Hematopoietic multipotent progenitor cell treated with erythropoietin and hydrocortisone succinate and interleukin-3 and kit ligand, for 6 days (in vitro differentiated cells): Measurements from ENCODE around the gene DNAJC2.
A peak's percentile ranks its signal among the peaks of the same experiment; 100 is the strongest.
"Not testable (repeated sequence)": the region's sequence is repeated elsewhere in the genome, so short reads cannot be mapped to it uniquely, and the experiment has no call there.

Experiments
- DNase-seq: peaks from one replicate; pipeline ENCODE4 v3.0.0-alpha.2; 2015

DNAJC2 gene

DNA sequence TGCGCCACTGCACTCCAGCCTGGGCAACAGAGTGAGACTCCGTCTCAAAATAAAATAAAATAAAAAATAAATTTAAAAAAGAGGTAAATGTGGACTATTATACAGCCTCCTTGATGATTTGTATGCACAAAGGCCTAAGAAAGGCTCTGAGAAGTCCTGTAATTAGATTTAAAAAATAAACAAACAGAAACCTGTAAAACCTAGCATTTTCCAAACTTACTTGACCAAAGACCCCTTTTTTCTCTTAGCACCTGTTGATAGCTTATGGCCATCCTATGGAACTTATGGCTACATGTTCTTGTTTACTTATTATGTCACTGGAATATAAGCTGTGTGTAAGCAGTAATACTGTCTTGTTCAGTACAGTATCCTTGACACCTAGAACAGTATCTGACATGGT is 5.7 kb downstream of the DNAJC2 start:
- no peak for DNase-seq

DNA sequence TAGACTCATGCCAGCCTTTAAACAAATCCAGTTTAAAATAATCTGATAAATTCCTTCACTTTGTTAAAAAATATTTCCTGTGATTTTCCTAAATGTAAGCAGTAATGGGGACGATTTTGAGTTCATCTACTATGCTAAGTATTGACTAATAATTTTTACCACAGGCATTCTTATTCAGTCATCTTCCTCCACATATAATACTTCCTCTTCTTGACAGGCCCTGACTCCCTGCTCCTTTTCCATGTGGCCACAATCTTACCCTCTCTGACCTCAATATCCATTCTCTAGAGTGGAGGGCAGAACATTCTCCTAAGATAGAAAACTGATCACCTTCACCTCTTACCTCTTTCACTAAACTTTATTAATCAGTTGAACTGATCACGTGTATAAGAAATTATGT is 7.8 kb downstream of the DNAJC2 start:
- DNase-seq = no peak

DNA sequence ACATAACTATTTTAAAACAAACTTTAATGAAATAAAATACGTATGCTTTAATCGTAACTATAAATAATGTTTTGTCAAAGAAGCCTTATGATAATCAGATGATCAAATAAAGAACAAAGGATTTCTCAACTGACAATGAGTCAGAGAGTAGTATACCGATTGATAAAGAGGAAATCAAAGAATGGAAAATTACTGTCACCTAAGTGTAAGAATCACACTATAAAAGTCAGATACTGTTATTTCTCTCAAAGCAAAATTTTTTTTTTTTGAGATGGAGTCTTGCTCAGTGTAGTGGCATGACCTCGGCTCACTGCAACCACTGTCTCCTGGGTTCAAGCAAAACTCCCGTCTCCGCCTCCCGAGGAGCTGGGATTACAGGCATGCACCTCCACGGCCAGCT is 18.8 kb downstream of the DNAJC2 start:
- no peak for DNase-seq

DNA sequence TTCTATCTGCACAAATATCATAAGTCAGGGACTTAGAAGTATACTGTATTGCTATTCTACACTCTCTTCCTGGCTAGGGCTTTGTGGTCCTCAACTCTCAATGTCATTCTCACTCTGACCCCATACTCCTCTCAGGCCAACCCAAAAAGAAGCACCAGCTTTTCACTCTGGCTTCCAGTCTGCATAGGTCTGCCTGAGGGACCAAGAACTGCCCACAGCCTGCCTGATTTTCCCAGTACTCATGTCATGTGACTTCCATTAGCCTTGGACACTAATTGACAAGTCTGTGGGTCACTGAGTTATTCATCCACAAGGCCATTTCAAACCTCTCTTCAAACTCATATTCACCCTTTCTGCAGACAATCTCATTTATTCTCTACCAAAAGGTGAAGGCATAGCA is 27.6 kb downstream of the DNAJC2 start:
- DNase-seq = no peak

DNA sequence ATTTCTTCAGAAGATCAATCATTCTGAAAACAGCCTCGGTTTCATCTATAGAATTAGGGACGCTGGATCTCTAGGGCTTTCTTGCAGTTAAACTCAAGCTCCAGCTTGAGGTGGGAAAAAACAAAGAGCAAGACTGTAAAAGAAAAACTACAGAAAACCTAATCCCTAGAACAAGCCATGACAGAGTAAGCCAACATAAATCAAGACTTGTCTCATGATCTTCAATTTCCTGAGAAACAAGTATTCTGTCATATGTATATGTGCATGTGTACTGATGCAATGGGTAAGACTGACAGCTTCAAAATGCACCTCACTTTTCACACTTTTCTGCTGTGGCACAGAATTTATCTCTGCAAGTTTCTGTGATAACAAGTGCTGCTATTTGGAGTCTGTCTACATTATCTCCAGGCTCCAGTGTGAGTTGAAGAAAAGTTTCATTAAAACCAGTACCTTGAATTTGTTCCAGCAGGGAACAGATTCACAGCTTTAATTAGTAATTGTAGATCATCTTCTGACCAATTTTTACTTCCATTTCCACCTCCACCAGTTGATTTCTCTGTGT is 28.1 kb downstream of the DNAJC2 start:
- no peak for DNase-seq

DNA sequence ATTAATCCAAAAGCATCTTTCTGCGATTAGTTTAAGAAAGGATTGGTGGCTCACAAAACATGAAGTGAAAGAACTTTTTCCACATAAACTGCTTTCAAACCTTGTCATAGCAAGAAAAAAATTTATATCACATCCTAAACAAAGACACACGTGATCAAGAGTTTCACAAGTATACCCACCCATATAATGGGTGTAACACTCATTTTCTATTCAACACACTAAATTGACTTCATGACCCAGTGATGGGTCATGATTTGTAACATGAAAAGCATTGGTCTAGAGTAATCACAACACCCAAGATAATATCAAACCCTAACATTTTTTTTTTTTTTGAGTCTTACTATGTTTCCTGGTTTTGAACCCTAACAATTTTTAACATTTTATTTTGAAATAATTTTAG is 29.7 kb downstream of the DNAJC2 start:
- DNase-seq = no peak

DNA sequence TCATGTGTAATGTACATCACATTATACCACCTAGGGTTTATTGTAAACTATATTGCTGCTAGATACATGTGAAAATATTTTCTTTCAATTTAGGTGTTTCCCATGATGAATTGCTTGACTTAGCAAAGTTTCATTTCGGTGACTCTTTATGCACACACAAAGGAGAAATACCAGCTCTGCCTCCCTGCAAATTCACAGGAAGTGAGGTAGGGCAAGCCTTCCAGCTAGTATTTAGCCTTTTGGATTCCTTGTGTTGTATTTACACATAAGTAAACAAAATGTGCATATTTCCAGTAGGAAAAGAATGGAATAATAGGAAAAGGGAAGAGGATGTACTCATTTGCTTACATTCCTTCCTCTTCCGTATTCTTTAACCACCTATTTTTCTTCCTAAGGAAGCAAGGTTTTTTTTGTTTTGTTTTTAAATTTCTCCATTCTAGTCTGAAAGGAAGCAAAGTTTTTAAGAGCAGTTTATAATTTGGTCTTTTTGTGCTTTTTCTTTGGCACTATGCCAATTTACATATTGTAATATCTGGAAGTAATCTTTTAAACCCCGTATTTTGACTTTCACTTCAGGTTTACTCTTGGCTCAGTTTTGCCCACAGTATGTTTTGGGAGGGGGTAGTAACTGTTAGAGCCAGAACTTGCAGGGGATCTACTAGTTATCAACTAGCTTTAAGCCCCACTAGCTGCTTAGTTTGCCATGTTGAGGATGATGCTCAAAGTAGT is 36.9 kb downstream of the DNAJC2 start:
- DNase-seq = no peak

DNA sequence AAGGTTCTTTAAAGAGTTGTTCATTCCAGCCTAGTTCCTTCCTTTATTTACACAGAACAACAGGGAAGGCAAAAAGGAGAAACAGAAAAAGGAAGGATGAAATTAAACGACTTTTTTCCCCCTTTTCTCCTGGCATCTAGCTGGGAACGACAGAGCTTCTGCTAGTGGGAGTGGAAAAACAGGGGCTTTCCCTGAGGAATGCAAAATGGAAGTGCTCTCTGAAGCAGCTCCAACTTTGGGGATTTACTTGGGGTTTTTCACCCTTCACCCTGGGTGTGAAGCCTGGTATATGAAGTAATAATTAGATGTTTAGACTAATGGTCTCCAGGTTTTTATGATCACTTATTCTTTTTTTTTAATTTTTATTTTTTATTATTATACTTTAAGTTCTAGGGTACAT is 43.1 kb downstream of the DNAJC2 start:
- DNase-seq = no peak

DNA sequence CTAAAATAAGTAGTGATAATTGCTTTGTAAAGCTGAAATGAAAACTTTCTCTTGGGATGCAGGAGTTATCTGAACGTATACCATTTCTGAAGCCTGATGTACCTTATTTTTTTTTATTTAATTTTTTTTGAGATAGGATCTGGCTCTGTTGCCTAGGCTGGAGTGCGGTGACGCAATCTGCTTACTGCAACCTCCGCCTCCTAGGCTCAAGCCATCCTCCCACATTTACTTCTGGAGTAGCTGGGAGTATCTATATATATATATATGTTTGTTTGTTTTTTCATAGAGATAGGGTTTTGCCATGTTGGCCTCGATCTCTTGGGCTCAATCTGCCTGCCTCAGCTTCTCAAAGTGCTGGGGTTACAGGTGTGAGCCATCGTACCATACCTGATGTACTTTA is 44.9 kb downstream of the DNAJC2 start:
- DNase-seq = no peak

DNA sequence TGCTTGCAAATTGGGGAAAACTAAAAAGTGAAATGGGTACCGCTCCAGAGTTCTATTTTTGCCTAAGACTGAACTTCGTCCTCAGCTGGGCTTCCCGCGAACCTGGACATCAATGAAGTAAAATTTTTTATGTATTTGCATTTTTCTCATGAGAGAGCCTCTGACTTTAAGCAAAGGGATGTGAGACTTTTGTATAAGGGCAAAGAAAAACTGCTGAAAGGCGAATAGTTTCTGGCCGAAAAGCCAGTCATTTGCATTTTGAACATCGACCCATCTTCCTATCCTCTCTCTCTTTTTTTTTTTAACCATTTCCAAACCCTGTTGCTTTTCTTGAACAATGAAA is 46.8 kb downstream of the DNAJC2 start:
- DNase-seq = no peak

DNA sequence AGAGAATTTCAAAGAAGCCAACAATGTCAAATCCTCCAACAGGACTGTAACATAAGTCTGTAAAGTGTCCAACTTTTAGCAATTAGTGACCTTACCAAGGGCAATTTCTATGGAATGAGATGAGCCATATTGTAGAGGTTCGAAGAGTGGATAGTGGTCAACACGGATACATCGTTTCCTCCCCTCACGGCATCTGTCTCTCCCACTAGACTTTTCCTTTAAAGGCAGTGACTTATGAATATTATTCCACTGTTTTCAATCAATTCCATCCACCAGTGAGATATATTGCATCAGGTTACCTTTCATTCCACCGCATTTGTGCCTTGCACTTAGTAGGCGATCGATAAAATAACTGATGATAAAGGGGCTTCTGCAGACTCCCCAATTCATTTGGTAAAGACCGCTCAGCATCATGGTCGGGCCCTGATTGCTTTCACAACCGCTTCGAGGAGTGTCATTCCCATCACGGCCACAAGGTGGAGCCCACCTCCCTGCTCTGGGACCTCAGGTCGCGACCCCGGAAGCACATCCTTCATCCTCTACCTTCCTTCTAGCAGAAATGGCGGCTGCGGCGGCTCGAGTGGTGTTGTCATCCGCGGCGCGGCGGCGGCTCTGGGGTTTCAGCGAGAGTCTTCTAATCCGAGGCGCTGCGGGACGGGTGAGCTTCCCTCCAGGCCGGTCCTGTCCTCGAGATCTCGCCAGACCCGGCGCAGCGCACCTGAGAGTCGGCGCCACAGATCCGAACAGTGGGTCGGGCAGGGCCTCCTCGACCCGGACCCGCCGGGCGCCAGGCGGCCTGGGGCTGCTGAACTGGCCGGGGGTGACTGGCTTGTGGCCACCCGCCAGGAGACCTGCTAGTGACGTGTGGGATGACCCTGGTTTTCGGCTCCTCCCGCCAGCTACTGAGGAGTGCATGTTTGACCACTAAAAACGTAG is 47.4 kb downstream of the DNAJC2 start, which contains the start of gene PMPCB:
PMPCB (plus strand) TSS at position 535 of the 936 bp plus-strand sequence; CDS start at position 560, 25 bp downstream.
- peak; percentile 96 for DNase-seq

DNA sequence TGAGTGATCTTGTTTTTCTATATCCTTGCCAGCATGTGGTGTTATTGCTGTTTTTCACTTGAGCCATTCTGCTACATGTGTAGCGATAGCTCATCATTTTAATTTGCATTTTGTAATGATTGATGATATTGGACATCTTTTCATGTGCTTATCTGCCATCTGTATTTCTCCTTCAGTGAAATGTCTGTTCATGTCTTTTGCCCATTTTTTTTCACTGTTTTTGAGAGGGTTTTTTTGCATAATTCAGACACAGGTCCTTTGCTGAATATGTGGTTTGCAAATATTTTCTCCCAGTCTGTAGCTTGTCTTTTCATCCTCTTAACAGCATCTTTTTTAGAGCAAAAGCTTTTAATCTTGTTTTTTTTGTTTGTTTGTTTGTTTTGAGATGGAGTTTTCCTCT is 51.0 kb downstream of the DNAJC2 start:
- DNase-seq = no peak

DNA sequence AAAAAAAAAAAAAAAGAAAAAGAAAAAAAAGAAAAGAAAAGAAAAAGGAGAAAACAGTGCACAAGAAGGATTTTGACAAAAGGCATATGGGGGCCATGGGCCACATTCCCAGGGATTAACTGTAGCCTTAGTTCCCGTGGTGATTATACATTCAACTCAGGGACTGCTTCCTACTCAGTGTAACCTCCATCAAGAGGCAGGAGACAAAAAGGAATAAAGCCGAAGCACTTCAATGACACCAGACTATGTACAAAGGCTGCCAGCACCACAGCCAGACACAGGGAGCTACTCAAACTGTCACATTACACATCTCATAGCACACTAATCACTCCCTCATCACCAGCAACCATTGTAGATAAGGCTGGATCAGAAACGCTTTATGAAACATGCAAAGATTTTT is 52.4 kb downstream of the DNAJC2 start:
- no peak for DNase-seq

DNA sequence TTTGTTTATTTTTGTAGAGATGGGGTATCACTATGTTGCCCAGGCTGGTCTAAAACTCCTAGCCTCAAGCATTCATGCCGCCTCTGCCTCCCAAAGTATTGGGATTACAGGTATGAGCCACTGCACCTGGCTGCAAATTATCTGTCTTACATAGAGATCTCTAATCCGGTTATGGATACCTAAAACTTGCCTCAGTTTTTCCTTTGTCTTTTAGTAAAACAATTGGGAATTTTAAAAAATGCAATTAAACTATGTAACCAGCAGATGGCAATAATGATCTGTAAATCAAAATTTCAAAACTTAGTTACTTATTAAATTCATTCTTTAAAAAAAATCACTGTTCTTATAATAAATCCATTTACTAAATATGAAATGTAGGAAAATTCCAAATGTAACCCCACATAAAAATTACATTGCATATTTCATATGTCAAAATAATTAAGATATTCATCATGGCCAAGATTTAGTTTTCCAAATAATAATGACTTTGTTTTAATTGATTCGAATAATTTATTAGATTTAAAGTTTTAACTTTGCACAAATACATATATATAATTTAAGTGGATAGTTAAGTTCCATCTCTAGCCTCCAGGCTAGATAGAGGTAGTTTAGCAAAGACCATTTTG is 61.7 kb downstream of the DNAJC2 start:
- not testable (repeated sequence) for DNase-seq

DNA sequence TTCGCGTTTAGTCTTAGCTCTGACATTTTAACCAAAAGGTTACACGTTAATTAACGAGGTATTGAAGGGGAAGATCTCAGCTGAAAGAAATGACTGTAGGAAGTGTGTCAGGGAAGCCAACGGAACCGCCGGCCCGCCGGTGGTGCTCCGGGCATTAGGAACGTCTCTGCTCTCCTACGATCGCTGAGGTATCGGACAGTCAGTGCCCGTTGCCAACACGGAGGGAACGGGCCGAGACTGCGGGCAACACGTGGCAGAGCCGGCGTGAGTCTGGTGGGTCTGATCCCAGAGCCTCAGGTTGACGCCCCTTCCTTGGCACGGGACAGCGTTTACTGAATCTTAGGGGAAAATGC is 63.8 kb downstream of the DNAJC2 start:
- peak; percentile 46 for DNase-seq

DNA sequence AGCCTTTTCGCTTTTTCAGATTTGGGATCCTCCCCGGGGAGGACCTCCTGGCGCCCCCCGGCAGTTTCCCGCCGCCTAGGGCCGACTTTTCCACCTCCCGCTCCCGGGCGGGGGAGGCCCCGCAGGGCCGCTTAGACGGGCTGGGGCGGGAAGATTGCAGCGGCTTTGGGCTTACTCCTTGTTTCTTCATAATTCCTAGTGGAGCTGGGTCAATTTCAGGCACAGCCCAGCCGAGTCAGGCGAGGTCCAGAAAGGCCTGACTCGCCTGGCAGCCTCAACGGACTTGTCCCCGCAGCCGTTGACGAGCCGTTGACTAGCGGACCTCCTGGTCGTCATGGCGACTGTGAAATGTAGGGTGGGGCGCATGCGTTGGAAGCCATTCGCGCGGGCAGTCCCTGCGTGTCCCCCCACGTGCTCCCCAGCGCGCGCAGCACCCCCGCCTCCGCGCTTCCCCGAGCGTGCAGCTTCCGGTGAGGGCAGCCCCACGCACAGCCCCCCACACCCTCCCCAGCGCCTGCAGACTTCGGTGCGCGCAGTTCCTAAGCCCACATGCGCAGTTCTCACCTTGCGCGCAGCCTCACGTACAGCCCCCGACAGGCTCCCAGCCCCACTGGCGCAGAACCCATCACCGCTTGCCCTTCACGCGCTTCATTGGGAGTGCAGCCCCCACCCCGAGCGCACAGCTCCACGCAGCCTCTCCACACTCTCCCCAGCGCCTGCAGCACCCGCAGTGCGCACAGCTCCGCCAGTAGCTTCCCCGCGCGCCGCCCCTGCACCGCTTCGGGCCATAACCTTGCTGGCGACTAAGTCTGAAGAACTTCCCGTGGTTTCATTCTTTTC is 64.4 kb downstream of the DNAJC2 start:
- DNase-seq = peak; percentile 92

DNA sequence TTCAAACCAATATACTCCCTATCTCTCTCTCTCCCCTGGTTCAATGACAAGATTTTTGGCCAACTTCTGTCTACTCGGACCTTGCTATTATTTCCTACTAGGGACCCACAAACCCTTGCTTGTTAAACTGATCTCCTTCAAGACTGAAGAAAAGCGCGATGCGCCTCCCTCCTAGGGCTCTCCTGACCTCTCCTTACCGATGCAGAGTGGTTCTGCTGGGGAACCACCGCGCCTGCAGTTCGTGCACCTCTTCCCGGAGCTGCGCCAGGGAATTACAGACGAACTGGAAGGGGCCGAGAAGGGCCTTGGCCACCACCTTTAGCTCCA is 65.0 kb downstream of the DNAJC2 start:
- peak; percentile 66 for DNase-seq

DNA sequence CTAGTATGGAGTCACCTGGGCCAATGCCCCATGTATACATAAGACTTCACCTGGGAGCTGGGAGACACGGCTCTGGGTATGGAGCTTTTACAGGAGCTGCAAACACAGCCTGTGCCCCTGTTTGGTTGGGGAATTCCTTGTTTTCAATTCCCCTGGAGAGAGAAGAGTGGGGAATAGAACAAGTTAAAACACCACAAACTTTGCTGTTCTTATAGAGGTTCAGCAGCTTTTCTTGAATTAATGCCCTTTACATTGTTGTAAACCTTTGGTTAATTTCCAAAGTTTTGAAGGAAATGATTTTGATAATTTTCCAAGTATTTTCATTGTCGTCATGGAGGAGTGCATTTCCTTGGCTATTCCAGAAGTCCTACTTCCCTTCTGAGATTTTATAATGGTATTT is 66.4 kb downstream of the DNAJC2 start:
- not testable (repeated sequence) for DNase-seq

DNA sequence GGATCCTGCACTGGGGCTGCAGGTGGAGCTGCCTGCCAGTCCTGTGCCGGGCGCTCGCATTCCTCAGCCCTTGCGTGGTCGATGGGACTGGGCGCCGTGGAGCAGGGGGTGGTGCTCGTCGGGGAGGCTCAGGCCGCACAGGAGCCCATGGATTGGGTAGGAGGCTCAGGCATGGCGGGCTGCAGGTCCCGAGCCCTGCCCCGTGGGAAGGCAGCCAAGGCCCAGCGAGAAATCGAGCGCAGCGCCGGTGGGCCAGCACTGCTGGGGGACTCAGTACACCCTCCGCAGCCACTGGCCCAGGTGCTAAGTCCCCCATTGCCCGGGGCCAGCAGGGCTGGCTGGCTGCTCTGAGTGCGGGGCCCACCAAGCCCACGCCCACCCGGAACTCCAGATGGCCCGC is 69.7 kb downstream of the DNAJC2 start:
- not testable (repeated sequence) for DNase-seq

DNA sequence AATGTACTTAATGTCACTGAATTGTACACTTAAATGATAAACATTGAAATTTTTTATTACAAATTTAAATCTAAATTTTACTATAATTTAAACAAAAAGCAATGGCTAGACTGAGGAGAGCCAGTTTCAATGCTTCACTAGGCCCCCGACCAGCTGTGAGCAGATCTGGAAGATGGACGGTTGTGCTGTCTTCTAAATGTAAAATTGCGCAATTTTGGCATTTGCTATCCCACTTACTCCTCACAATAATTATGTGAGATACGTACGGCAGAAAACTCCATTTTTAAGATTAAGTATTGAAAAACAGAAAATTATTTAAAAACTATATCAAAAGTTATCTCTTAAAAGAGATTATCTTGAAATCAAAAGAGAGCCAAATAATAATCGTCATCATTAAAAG is 71.2 kb downstream of the DNAJC2 start:
- DNase-seq = not testable (repeated sequence)

DNA sequence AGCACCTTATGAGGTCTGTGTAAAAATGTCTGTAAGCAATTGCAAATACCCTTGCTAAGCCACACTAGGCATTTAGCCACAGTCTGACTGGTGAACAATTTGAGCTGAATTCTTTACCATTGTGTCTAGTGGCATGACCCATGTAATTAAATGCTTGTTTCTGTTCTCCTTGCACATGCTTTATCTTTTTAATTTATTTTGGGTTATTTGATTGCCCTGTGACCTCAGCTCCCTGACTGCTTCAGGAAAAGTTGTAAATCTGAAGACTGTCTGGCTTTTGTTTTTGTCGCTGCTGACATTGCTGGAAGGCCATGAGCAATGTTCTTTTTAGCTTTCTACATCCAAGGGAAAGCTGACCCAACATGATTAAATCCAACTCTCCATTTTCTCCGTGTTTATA is 78.3 kb downstream of the DNAJC2 start:
- not testable (repeated sequence) for DNase-seq

DNA sequence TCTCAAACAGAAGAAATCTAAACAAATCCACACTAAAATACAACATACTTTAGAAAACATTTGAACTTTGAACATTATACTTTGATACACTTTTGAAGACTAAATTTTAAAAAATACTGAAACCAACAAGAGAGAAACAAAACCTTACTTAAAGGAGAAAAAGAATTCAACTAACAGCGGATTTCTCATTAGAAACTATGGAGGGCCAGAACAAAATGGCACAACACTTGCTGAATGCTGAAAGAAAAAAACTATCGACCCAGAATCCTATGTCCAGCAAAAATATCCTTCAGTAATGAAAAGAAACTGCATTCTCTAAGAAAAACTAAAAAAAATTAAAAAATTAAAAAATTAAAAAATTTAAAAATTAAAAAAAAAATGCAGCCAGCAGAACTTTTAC is 80.5 kb downstream of the DNAJC2 start:
- DNase-seq = not testable (repeated sequence)
